H1 (cell line): Measurements from ENCODE around the gene NSF. TPM values are rescaled to one million over a fixed set of nuclear protein-coding genes. Genes with fewer than 3 reads are reported as not detected.
"Not testable (repeated sequence)": the region's sequence is repeated elsewhere in the genome, so short reads cannot be mapped to it uniquely, and the experiment has no call there.

Source experiments
- CTCF ChIA-PET: fragments of 300-600 bp; sonication (Branson Sonifier 250); formaldehyde crosslinking; loops from one replicate; lab custom pipeline; 2021; ENCODE audit not compliant: partially characterized antibody; lab: Charles Lee
- POLR2A ChIA-PET: fragments of 300-600 bp; sonication (Branson Sonifier 250); formaldehyde crosslinking; loops from one replicate; lab custom pipeline; 2021; ENCODE audit warnings: inconsistent platforms; ENCODE audit not compliant: partially characterized antibody; lab: Charles Lee
- DNase-seq, 2 experiments: peaks; one replicate each; pipeline versions ENCODE4 v3.0.0 to v3.0.0-alpha.2; 2010 to 2022; ENCODE audit warnings: low spot score in 2 of 2, low read depth in 1 of 2, mixed read lengths in 1 of 2
- FAIRE-seq: peaks from 2 replicates; lab custom pipeline; 2011; peaks lifted over from hg19 to GRCh38; lab: Jason Lieb, UNC
- H2AFZ ChIP-seq: 2 replicates; pipeline ENCODE4 v1.8.1; 2012; ENCODE audit warnings: low read length, inconsistent platforms
- H2AK5ac ChIP-seq: 2 replicates; pipeline ENCODE4 v1.6.1; 2013; ENCODE audit warnings: low read depth, low read length
- H2BK120ac ChIP-seq: replicated peaks from 2 replicates; pipeline ENCODE3; 2013; ENCODE audit warnings: low read depth, low read length, inconsistent platforms
- H2BK12ac ChIP-seq: 2 replicates; pipeline ENCODE4 v1.6.1; 2013; ENCODE audit warnings: low read depth, low read length
- H2BK15ac ChIP-seq: 2 replicates; pipeline ENCODE4 v1.6.1; 2013; ENCODE audit warnings: low read length
- H2BK20ac ChIP-seq: 2 replicates; pipeline ENCODE4 v1.6.1; 2013; ENCODE audit warnings: low read length
- H2BK5ac ChIP-seq: 2 replicates; pipeline ENCODE4 v1.6.1; 2013; ENCODE audit warnings: low read depth, low read length
- H3K14ac ChIP-seq: 2 replicates; pipeline ENCODE4 v1.6.1; 2013; ENCODE audit warnings: inconsistent platforms; ENCODE audit not compliant: insufficient read length
- H3K18ac ChIP-seq: 2 replicates; pipeline ENCODE4 v1.6.1; 2013; ENCODE audit warnings: low read length; ENCODE audit errors: extremely low read depth
- H3K23ac ChIP-seq: 2 replicates; pipeline ENCODE4 v1.6.1; 2013; ENCODE audit warnings: inconsistent platforms; ENCODE audit not compliant: insufficient read length
- H3K23me2 ChIP-seq: 2 replicates; pipeline ENCODE4 v1.6.1; 2013; ENCODE audit warnings: low read depth, low read length
- H3K27ac ChIP-seq: 2 replicates; pipeline ENCODE4 v1.6.1; 2011; ENCODE audit warnings: low read depth, low read length, inconsistent platforms
- H3K27me3 ChIP-seq, 4 experiments: replicated peaks in 1 of 4; 1 replicate in 1 of 4; 2 replicates in 3 of 4; pipeline versions ENCODE4 v1.6.1 to v1.8.1; 2011 to 2013; ENCODE audit warnings: low read length in 3 of 4, mild to moderate bottlenecking in 3 of 4, inconsistent platforms in 2 of 4, mixed read lengths in 2 of 4, moderate library complexity in 1 of 4; ENCODE audit not compliant: control insufficient read depth in 3 of 4, insufficient read depth in 3 of 4; ENCODE audit errors: extremely low read depth in 1 of 4
- H3K36me3 ChIP-seq, 4 experiments: 2 replicates each; pipeline versions ENCODE4 v1.6.1 to v1.8.1; 2011 to 2013; ENCODE audit warnings: mild to moderate bottlenecking in 4 of 4, low read length in 3 of 4, moderate library complexity in 2 of 4, control low read depth in 1 of 4, inconsistent platforms in 1 of 4; ENCODE audit not compliant: insufficient read depth in 4 of 4, control insufficient read depth in 2 of 4
- H3K4ac ChIP-seq: replicated peaks from 2 replicates; pipeline ENCODE3; 2013; ENCODE audit warnings: low read length, low read depth, mixed read lengths, inconsistent platforms; ENCODE audit not compliant: insufficient read length
- H3K4me1 ChIP-seq, 4 experiments: replicated peaks in 1 of 4; 1 replicate in 1 of 4; 2 replicates in 3 of 4; pipeline versions ENCODE4 v1.6.1 to v1.8.1; 2011 to 2013; ENCODE audit warnings: low read length in 3 of 4, inconsistent platforms in 2 of 4, mixed read lengths in 1 of 4; ENCODE audit not compliant: insufficient read depth in 4 of 4, control insufficient read depth in 3 of 4
- H3K4me2 ChIP-seq, 2 experiments: 2 replicates each; pipeline versions ENCODE4 v1.6.1 to v1.8.1; 2011 to 2013; ENCODE audit warnings: low read depth in 2 of 2, low read length in 2 of 2, control low read depth in 1 of 2, inconsistent platforms in 1 of 2, mild to moderate bottlenecking in 1 of 2; ENCODE audit not compliant: insufficient read depth in 1 of 2
- H3K4me3 ChIP-seq, 4 experiments: fragments of 200-600, 300-600 bp in 1 of 4; sonication (generic), shearing (Covaris generic), sonication (Bioruptor Twin) in 1 of 4; 2 replicates each; pipeline versions ENCODE4 v1.5.1 to v1.8.1; 2011 to 2016; ENCODE audit warnings: low read length in 4 of 4, low read depth in 3 of 4, control low read depth in 2 of 4, inconsistent platforms in 2 of 4, mild to moderate bottlenecking in 2 of 4, mixed read lengths in 1 of 4, moderate library complexity in 1 of 4; ENCODE audit not compliant: insufficient read depth in 2 of 4; ENCODE audit errors: extremely low read depth in 1 of 4
- H3K56ac ChIP-seq: replicated peaks from 2 replicates; pipeline ENCODE3; 2013; ENCODE audit warnings: low read depth, mild to moderate bottlenecking, mixed read lengths, low read length, inconsistent platforms; ENCODE audit not compliant: insufficient read length
- H3K79me1 ChIP-seq: 2 replicates; pipeline ENCODE4 v1.6.1; 2013; ENCODE audit warnings: low read depth, low read length, control low read depth
- H3K79me2 ChIP-seq, 2 experiments: 2 replicates each; pipeline versions ENCODE4 v1.6.1 to v1.8.1; 2012 to 2013; ENCODE audit warnings: low read length in 2 of 2, mild to moderate bottlenecking in 2 of 2, inconsistent platforms in 1 of 2; ENCODE audit not compliant: insufficient read depth in 2 of 2, control insufficient read depth in 1 of 2
- H3K9ac ChIP-seq, 4 experiments: replicated peaks in 1 of 4; 1 replicate in 1 of 4; 2 replicates in 3 of 4; pipeline versions ENCODE4 v1.6.1 to v1.8.1; 2011 to 2013; ENCODE audit warnings: low read depth in 3 of 4, low read length in 3 of 4, control low read depth in 2 of 4, mild to moderate bottlenecking in 2 of 4, moderate library complexity in 2 of 4, inconsistent platforms in 1 of 4; ENCODE audit errors: extremely low read depth in 1 of 4
- H3K9me3 ChIP-seq, 2 experiments: 2 replicates each; pipeline versions ENCODE4 v1.6.1 to v1.8.1; 2012 to 2013; ENCODE audit warnings: mild to moderate bottlenecking in 2 of 2, moderate library complexity in 2 of 2, control low read depth in 1 of 2, inconsistent platforms in 1 of 2, low read depth in 1 of 2, low read length in 1 of 2, mixed read lengths in 1 of 2; ENCODE audit not compliant: insufficient read depth in 2 of 2
- H4K20me1 ChIP-seq, 2 experiments: replicated peaks in 1 of 2; 2 replicates each; pipeline versions ENCODE3 to v1.8.1; 2011 to 2013; ENCODE audit warnings: inconsistent platforms in 2 of 2, low read length in 2 of 2, mild to moderate bottlenecking in 1 of 2; ENCODE audit not compliant: insufficient read depth in 2 of 2, control insufficient read depth in 1 of 2
- H4K5ac ChIP-seq: 2 replicates; pipeline ENCODE4 v1.6.1; 2013; ENCODE audit warnings: low read length, low read depth, mixed read lengths, inconsistent platforms; ENCODE audit not compliant: insufficient read length
- H4K8ac ChIP-seq: 2 replicates; pipeline ENCODE4 v1.8.0; 2013; ENCODE audit warnings: mild to moderate bottlenecking, moderate library complexity, low read length, inconsistent platforms; ENCODE audit not compliant: insufficient read depth; ENCODE audit errors: extremely low read depth
- H4K91ac ChIP-seq: replicated peaks from 2 replicates; pipeline ENCODE3; 2013; ENCODE audit warnings: low read length, mixed read lengths, inconsistent platforms; ENCODE audit not compliant: insufficient read length
- WGBS, 2 experiments: shearing (Covaris generic) in 1 of 2; methylation state at CpG; one replicate each; pipeline versions ENCODE4 v1.1.6 to v1.1.7; 2013 to 2015; ENCODE audit warnings: low lambda C conversion rate in 2 of 2, mixed read lengths in 2 of 2, inconsistent platforms in 1 of 2, low coverage in 1 of 2, missing lambda C conversion rate in 1 of 2; ENCODE audit not compliant: insufficient replicate concordance in 2 of 2, insufficient coverage in 1 of 2, insufficient read length in 1 of 2; ENCODE audit errors: extremely low coverage in 1 of 2, missing lambda C conversion rate in 1 of 2; 5-methylcytosine and 5-hydroxymethylcytosine counted together
- polyA plus RNA-seq, 7 experiments: library from polyadenylated mRNA; depleted of rRNA in 3 of 7; stranded (reverse) in 5 of 7; unstranded in 2 of 7; fragments of >200 nt in 5 of 7; fragments of 200-250 nt in 2 of 7; gene quantifications; 1 replicate in 5 of 7; 2 replicates in 1 of 7; 4 replicates in 1 of 7; pipeline versions ENCODE4 v1.2.1 to v1.2.3, GENCODE V29; 2011 to 2013; ENCODE audit warnings: missing spikeins in 2 of 7, mixed read lengths in 2 of 7
- total RNA-seq: library from RNA; stranded (reverse); fragmentation: NEBNext Ultra II Directional; extraction: Animal tissue kit (Norgen Biotek cat#: 25700); gene quantifications from 2 replicates; pipeline ENCODE4 v1.2.1, GENCODE V29; 2021

Gene NSF
- total and polyA plus RNA-seq, 2 of the 8 experiments (the other 6 are each of a cell fraction or from before 2014, with no cell fraction given): 13.0 to 27.7 TPM

GRCh38 chr17:46548607-46549006 is 41.9 kb upstream of the NSF start:
- H2AFZ ChIP-seq, H3K4ac ChIP-seq, CTCF ChIA-PET, H3K9me3 ChIP-seq, H2BK12ac ChIP-seq, H2AK5ac ChIP-seq, H3K9ac ChIP-seq, H3K4me1 ChIP-seq, H3K79me1 ChIP-seq, H3K14ac ChIP-seq, H3K18ac ChIP-seq, H3K23me2 ChIP-seq, DNase-seq, H3K4me2 ChIP-seq, H3K23ac ChIP-seq, H2BK5ac ChIP-seq, H3K79me2 ChIP-seq, H4K5ac ChIP-seq, H4K8ac ChIP-seq, H3K56ac ChIP-seq, FAIRE-seq, H2BK15ac ChIP-seq, H3K4me3 ChIP-seq, H4K20me1 ChIP-seq, H3K27ac ChIP-seq, H3K27me3 ChIP-seq, H4K91ac ChIP-seq, H2BK20ac ChIP-seq, H3K36me3 ChIP-seq, H2BK120ac ChIP-seq, POLR2A ChIA-PET: not testable (repeated sequence)
- WGBS, 2 experiments: 94% methylated on average over 9 of the region's 10 CpGs; no CpG with 5 or more reads in 1 of the 2 experiments

- H4K20me1 ChIP-seq, H2AK5ac ChIP-seq, H3K27ac ChIP-seq, H2BK12ac ChIP-seq, H3K4me3 ChIP-seq, H2BK20ac ChIP-seq, FAIRE-seq, POLR2A ChIA-PET, H2BK15ac ChIP-seq, H4K91ac ChIP-seq, H3K4me1 ChIP-seq, H3K9ac ChIP-seq, H3K36me3 ChIP-seq, H3K23ac ChIP-seq, H3K4ac ChIP-seq, H4K5ac ChIP-seq, DNase-seq, H3K56ac ChIP-seq, H3K79me1 ChIP-seq, CTCF ChIA-PET, H2BK120ac ChIP-seq, H2AFZ ChIP-seq, H3K23me2 ChIP-seq, H3K14ac ChIP-seq, H3K27me3 ChIP-seq, H2BK5ac ChIP-seq, H3K79me2 ChIP-seq, H3K9me3 ChIP-seq, H3K18ac ChIP-seq, H4K8ac ChIP-seq, H3K4me2 ChIP-seq: not testable (repeated sequence)
- WGBS, 2 experiments: no CpG with 5 or more reads among the region's 20 CpGs
These were observed 31.3 kb upstream of the NSF start for GRCh38 chr17:46559155-46559554.
